Measurements from ENCODE around the gene CLDN6. TPM values are rescaled to one million over a fixed set of nuclear protein-coding genes. Genes with fewer than 3 reads are reported as not detected.

CLDN6 gene
- total and polyA plus RNA-seq, 9 of the 15 experiments (the other 6 are each of a cell fraction or from before 2014, with no cell fraction given), result 0.22 to 0.75 (median 0.38) TPM; not detected in 3

DNA sequence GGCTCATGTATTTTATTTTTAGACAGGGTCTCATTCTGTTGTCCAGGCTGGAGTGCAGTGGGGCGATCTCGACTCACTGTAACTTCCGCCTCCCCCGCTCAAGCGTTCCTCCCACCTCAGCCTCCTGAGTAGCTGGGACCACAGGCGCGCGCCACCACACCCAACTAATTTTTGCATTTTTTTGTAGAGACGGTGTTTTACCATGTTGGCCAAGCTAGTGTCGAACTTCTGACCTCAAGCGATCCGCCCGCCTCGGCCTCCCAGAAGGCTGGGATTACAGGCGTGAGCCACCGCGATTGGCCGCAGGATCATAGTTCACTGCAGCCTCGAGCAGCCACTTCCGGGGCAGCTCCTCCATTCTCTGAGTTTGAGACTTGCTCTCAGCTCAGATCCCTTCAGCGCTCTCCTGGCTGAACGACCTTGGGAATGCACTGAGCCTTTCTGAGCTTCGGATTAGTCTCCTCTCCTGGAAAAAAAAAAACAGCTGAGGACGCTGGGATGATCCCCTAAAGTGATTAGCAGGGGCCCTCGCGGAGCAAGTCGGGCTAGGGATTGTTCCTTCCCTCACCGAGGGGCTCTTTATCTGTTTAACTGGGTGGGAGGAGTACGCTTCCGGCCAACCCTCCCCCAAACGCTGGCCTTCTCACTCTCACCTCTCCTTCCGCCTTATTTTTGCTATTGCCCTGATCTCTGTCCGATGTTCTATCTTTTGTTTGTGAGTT lies 36.6 kb downstream of the CLDN6 start (continued):
- TF ChIP-seq CBFB (CRISPR knock-in tag; IDR thresholded peaks at IDR 0.05), result no peak
- peak; percentile 61 for TF ChIP-seq DPF2 (IDR thresholded peaks at IDR 0.05)
- TF ChIP-seq, protein P1, sequence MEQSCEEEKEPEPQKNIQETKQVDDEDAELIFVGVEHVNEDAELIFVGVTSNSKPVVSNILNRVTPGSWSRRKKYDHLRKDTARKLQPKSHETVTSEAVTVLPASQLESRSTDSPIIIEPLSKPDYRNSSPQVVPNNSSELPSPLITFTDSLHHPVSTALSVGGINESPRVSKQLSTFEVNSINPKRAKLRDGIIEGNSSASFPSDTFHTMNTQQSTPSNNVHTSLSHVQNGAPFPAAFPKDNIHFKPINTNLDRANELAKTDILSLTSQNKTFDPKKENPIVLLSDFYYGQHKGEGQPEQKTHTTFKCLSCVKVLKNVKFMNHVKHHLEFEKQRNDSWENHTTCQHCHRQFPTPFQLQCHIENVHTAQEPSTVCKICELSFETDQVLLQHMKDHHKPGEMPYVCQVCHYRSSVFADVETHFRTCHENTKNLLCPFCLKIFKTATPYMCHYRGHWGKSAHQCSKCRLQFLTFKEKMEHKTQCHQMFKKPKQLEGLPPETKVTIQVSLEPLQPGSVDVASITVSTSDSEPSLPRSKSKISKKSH (CRISPR knock-in tag; IDR thresholded peaks at IDR 0.05), result no peak
- TF ChIP-seq ATF1 (CRISPR knock-in tag; IDR thresholded peaks at IDR 0.05), result no peak
- TF ChIP-seq ATF1 (tag; IDR thresholded peaks at IDR 0.05), result peak; percentile 55; the same call in 1 of the 2 replicates
- TF ChIP-seq NFE2L1 (tag; IDR thresholded peaks at IDR 0.05; ENCODE audit: borderline replicate concordance, low read depth), result no peak
- 0 out of 2 replicates have a peak, but pooled peaks have one; percentile 34 for TF ChIP-seq CBX5 (IDR thresholded peaks at IDR 0.05; ENCODE audit: borderline replicate concordance, low read depth)
- TF ChIP-seq NONO (IDR thresholded peaks at IDR 0.05; ENCODE audit: low read depth in 2 of 2, low read length in 1 of 2), result no peak
- peak; percentile 71 for TF ChIP-seq ELF1 (tag; IDR thresholded peaks at IDR 0.05)
- peak; percentile 94 for TF ChIP-seq TRIM28 (IDR thresholded peaks at IDR 0.05)
- TF ChIP-seq IFI16 (CRISPR knock-in tag; IDR thresholded peaks at IDR 0.05), result no peak
- TF ChIP-seq TEAD2 (tag; IDR thresholded peaks at IDR 0.05), result no peak
- no peak for TF ChIP-seq ZNF41 (CRISPR knock-in tag; conservative IDR thresholded peaks at IDR 0.05)
- no peak for TF ChIP-seq CBX2 (IDR thresholded peaks at IDR 0.05; ENCODE audit: insufficient read depth, low read length, poor library complexity, severe bottlenecking)
- no peak for TF ChIP-seq ZNF224 (CRISPR knock-in tag; IDR thresholded peaks at IDR 0.05)
- no peak for TF ChIP-seq STAT5A (IDR thresholded peaks at IDR 0.05; ENCODE audit: borderline replicate concordance, low read length)
- 0 out of 2 replicates have a peak, but pooled peaks have one; percentile 15 for TF ChIP-seq ZSCAN29 (IDR thresholded peaks at IDR 0.05)
- no peak for TF ChIP-seq CCNT2 (IDR thresholded peaks at IDR 0.05; ENCODE audit: borderline replicate concordance, extremely low read depth, insufficient read length, low read depth, low read length)
- TF ChIP-seq JUND (IDR thresholded peaks at IDR 0.05; ENCODE audit: borderline replicate concordance, low read depth, low read length), result no peak
- TF ChIP-seq JUND (tag; IDR thresholded peaks at IDR 0.05; ENCODE audit: borderline replicate concordance, low read depth, low read length), result peak; percentile 54; the same call in 1 of the 3 replicates
- no peak for TF ChIP-seq HMG20B (CRISPR knock-in tag; IDR thresholded peaks at IDR 0.05)
- TF ChIP-seq TCF7L2 (IDR thresholded peaks at IDR 0.05; ENCODE audit: low read depth, low read length), result no peak
- TF ChIP-seq NCOA6 (IDR thresholded peaks at IDR 0.05), result no peak
- TF ChIP-seq, protein P2, sequence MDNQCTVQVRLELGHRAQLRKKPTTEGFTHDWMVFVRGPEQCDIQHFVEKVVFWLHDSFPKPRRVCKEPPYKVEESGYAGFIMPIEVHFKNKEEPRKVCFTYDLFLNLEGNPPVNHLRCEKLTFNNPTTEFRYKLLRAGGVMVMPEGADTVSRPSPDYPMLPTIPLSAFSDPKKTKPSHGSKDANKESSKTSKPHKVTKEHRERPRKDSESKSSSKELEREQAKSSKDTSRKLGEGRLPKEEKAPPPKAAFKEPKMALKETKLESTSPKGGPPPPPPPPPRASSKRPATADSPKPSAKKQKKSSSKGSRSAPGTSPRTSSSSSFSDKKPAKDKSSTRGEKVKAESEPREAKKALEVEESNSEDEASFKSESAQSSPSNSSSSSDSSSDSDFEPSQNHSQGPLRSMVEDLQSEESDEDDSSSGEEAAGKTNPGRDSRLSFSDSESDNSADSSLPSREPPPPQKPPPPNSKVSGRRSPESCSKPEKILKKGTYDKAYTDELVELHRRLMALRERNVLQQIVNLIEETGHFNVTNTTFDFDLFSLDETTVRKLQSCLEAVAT (IDR thresholded peaks at IDR 0.05), result peak in 1 of 2 experiments; percentile 62; a peak in 1 of 4 replicates
- no peak for TF ChIP-seq CREBBP (IDR thresholded peaks at IDR 0.05; ENCODE audit: low read depth, low read length)
- TF ChIP-seq ZNF717 (CRISPR knock-in tag; IDR thresholded peaks at IDR 0.05), result no peak
- TF ChIP-seq HIVEP1 (CRISPR knock-in tag; IDR thresholded peaks at IDR 0.05), result no peak
- TF ChIP-seq, protein P3, sequence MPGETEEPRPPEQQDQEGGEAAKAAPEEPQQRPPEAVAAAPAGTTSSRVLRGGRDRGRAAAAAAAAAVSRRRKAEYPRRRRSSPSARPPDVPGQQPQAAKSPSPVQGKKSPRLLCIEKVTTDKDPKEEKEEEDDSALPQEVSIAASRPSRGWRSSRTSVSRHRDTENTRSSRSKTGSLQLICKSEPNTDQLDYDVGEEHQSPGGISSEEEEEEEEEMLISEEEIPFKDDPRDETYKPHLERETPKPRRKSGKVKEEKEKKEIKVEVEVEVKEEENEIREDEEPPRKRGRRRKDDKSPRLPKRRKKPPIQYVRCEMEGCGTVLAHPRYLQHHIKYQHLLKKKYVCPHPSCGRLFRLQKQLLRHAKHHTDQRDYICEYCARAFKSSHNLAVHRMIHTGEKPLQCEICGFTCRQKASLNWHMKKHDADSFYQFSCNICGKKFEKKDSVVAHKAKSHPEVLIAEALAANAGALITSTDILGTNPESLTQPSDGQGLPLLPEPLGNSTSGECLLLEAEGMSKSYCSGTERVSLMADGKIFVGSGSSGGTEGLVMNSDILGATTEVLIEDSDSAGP (CRISPR knock-in tag; IDR thresholded peaks at IDR 0.05), result no peak

All from K562 (cell line).